ENCODE data around the gene U2AF2. TPM values are rescaled to one million over a fixed set of nuclear protein-coding genes. Genes with fewer than 3 reads are reported as not detected.
A peak's percentile ranks its signal among the peaks of the same experiment; 100 is the strongest.

The U2AF2 gene
- total RNA-seq, 4 donors from 2014 or later: 80.4 to 122 (median 104) TPM

- Histone ChIP-seq H3K4me3 (no peak overlapping the region), H3K9me3 (no peaks in the 10 kb centered on the region), H3K36me3 (peaks cover 0 to 30% (median 8%) of the 10 kb centered on the region in 4 donors), H3K4me1 (peaks cover 31 to 56% (median 47%) of the 10 kb centered on the region in 4 donors), H3K27ac (replicated peaks in 1 of 4) (no peak overlapping the region), H3K27me3 (no peaks in the 10 kb centered on the region)
- DNase-seq (ENCODE audit: extremely low spot score): no peak
- intact Hi-C loops (cut with DNase I): loop anchor here (10.0 kb wide), 1 partner anchor 536 kb away; the partner anchor contains the start of gene PPP1R12C
- no peak for TF ChIP-seq CTCF (IDR thresholded peaks at IDR 0.05)
- TF ChIP-seq POLR2A (IDR thresholded peaks at IDR 0.05; ENCODE audit: low read depth): no peak
- TF ChIP-seq POLR2AphosphoS5 (IDR thresholded peaks at IDR 0.05): no peak
- no peak for TF ChIP-seq EP300 (IDR thresholded peaks at IDR 0.05)
- WGBS: 93% methylated on average over 13 of the region's 17 CpGs
These were observed 4.1 kb upstream of the U2AF2 start for GRCh38 chr19:55650602-55651230.

GRCh38 chr19:55651236-55651635, 3.6 kb upstream of the U2AF2 start:
- TF ChIP-seq POLR2AphosphoS5 (IDR thresholded peaks at IDR 0.05) (no peak), POLR2A (IDR thresholded peaks at IDR 0.05; ENCODE audit: low read depth) (no peak), EP300 (IDR thresholded peaks at IDR 0.05) (no peak), CTCF (IDR thresholded peaks at IDR 0.05) (no peak)
- Histone ChIP-seq H3K4me1 (peaks cover 37 to 62% (median 51%) of the 10 kb centered on the region in 4 donors), H3K4me3 (no peak overlapping the region), H3K27ac (replicated peaks in 1 of 4) (no peak overlapping the region), H3K36me3 (peaks cover 0 to 26% (median 8%) of the 10 kb centered on the region in 4 donors), H3K9me3 (no peaks in the 10 kb centered on the region), H3K27me3 (no peaks in the 10 kb centered on the region)
- intact Hi-C loops (cut with DNase I): loop anchor here (10.0 kb wide), 1 partner anchor 536 kb away; the partner anchor contains the start of gene PPP1R12C
- 85% methylated on average over 17 of the region's 18 CpGs for WGBS
- DNase-seq (ENCODE audit: extremely low spot score): no peak

GRCh38 chr19:55652311-55653128, 2.3 kb upstream of the U2AF2 start:
- peaks cover 42 to 65% (median 53%) of the 10 kb centered on the region in 4 donors for H3K4me1 ChIP-seq
- H3K4me3 ChIP-seq: no peak overlapping the region
- peaks cover 0 to 26% (median 8%) of the 10 kb centered on the region in 4 donors for H3K36me3 ChIP-seq
- TF ChIP-seq POLR2AphosphoS5 (IDR thresholded peaks at IDR 0.05) (no peak), EP300 (IDR thresholded peaks at IDR 0.05) (no peak)
- H3K27ac ChIP-seq (replicated peaks in 1 of 4): peak overlapping the region; percentile 97 to 100 (median 98)
- WGBS: 71% methylated on average over 71 of the region's 71 CpGs
- no peaks in the 10 kb centered on the region for H3K27me3 ChIP-seq
- DNase-seq (ENCODE audit: extremely low spot score): no peak
- no peaks in the 10 kb centered on the region for H3K9me3 ChIP-seq
- intact Hi-C loops (cut with DNase I): loop anchor here (2.0 to 10.0 kb wide), 2 partner anchors 18 to 538 kb away; partner anchors contain the start of gene PPP1R12C

GRCh38 chr19:55653651-55654322, 1.0 kb upstream of the U2AF2 start:
- H3K4me1 ChIP-seq: peaks cover 48 to 68% (median 56%) of the 10 kb centered on the region in 4 donors
- intact Hi-C loops (cut with DNase I): loop anchor here (2.0 to 10.0 kb wide), 2 partner anchors 19 to 539 kb away; partner anchors contain the start of gene PPP1R12C

More at GRCh38 chr19:55653651-55654322, 1.0 kb upstream of the U2AF2 start:
- WGBS: under 1% methylated on average over 50 of the region's 57 CpGs
- TF ChIP-seq CTCF (IDR thresholded peaks at IDR 0.05) (peak; percentile 88 to 100 (median 97)), POLR2A (IDR thresholded peaks at IDR 0.05; ENCODE audit: low read depth) (peak; percentile 62), POLR2AphosphoS5 (IDR thresholded peaks at IDR 0.05) (peak; percentile 85 to 96), EP300 (IDR thresholded peaks at IDR 0.05) (no peak)
- Histone ChIP-seq H3K27ac (replicated peaks in 1 of 4) (peak overlapping the region; percentile 97 to 100 (median 98)), H3K27me3 (no peaks in the 10 kb centered on the region), H3K4me3 (peak overlapping the region; percentile 78 to 100 (median 92)), H3K9me3 (no peaks in the 10 kb centered on the region), H3K36me3 (peaks cover 0 to 27% (median 10%) of the 10 kb centered on the region in 4 donors)
- DNase-seq (ENCODE audit: extremely low spot score): peak; percentile 99
